HCT116 (cell line): Measurements from ENCODE around the gene ZBTB7B. TPM values are rescaled to one million over a fixed set of nuclear protein-coding genes. Genes with fewer than 3 reads are reported as not detected.

Source experiments
- ATAC-seq: fragments of 200-7000 bp; cut with Tn5 transposase; 2 replicates; pipeline ENCODE4 v1.9.1; 2020; ENCODE audit warnings: mild to moderate bottlenecking, moderate library complexity
- BruUV-seq: library from RNA; stranded (reverse); fragments of 400-500 nt; replicated peaks from 2 replicates; lab custom pipeline; 2021; lab: Mats Ljungman, UMichigan
- CTCF ChIA-PET: fragments of 300-600 bp; sonication (Branson Sonifier 250); formaldehyde crosslinking; loops from one replicate; lab custom pipeline; 2021; ENCODE audit warnings: antibody characterized with exemption; lab: Charles Lee
- POLR2A ChIA-PET: fragments of 300-600, 350-600 bp; sonication (Branson Sonifier 250); formaldehyde crosslinking; loops from one replicate; lab custom pipeline; 2021; ENCODE audit warnings: antibody characterized with exemption; lab: Charles Lee
- RAD21 ChIA-PET, 2 experiments: fragments of 300-600 bp; sonication (Branson Sonifier 250); formaldehyde crosslinking; loops; one replicate each; lab custom pipeline; 2023; ENCODE audit warnings: low total read pairs in 2 of 2; ENCODE audit not compliant: uncharacterized antibody in 2 of 2, unreplicated experiment in 2 of 2, low non-redundant PET in 1 of 2; lab: Charles Lee
- DNase-seq: peaks from one replicate; pipeline ENCODE4 v3.0.0-alpha.2; 2010; ENCODE audit warnings: low read depth, low spot score
- H2AFZ ChIP-seq: fragments of 200-600 bp; shearing (Covaris generic), sonication (generic); 2 replicates; pipeline ENCODE4 v1.6.1; 2017; ENCODE audit warnings: low read depth, mixed run types, mixed read lengths, antibody characterized with exemption, low read length; ENCODE audit not compliant: poor library complexity, severe bottlenecking
- H3K27ac ChIP-seq: 2 replicates; pipeline ENCODE4 v1.5.1; 2012; ENCODE audit warnings: low read depth, low read length
- H3K27me3 ChIP-seq: fragments of 200-600 bp; sonication (generic); 2 replicates; pipeline ENCODE4 v1.6.1; 2016; ENCODE audit warnings: mixed run types, low read length, mixed read lengths; ENCODE audit not compliant: insufficient read depth
- H3K36me3 ChIP-seq, 2 experiments: fragments of 200-500 bp in 1 of 2; fragments of 200-600 bp in 1 of 2; sonication (Bioruptor generic) in 1 of 2; sonication (generic) in 1 of 2; 2 replicates each; pipeline versions ENCODE4 v1.5.1 to v1.6.1; 2014 to 2016; ENCODE audit warnings: low read length in 2 of 2, inconsistent platforms in 1 of 2, mixed read lengths in 1 of 2, mixed run types in 1 of 2; ENCODE audit not compliant: insufficient read depth in 2 of 2, control insufficient read depth in 1 of 2
- H3K4me1 ChIP-seq, 2 experiments: fragments of 200-600 bp in 1 of 2; sonication (generic) in 1 of 2; 2 replicates each; pipeline versions ENCODE4 v1.5.1 to v1.6.1; 2012 to 2017; ENCODE audit warnings: low read length in 2 of 2, inconsistent platforms in 1 of 2, mild to moderate bottlenecking in 1 of 2, mixed read lengths in 1 of 2, mixed run types in 1 of 2, moderate library complexity in 1 of 2; ENCODE audit not compliant: insufficient read depth in 2 of 2, control insufficient read depth in 1 of 2
- H3K4me2 ChIP-seq: fragments of 200-600 bp; sonication (generic); 2 replicates; pipeline ENCODE4 v1.6.1; 2017; ENCODE audit warnings: mixed run types, low read length, mixed read lengths
- H3K4me3 ChIP-seq, 2 experiments: fragments of 200-600 bp in 1 of 2; sonication (generic) in 1 of 2; replicated peaks in 1 of 2; 2 replicates each; pipeline ENCODE4 v1.5.1; 2011 to 2016; ENCODE audit warnings: low read length in 2 of 2, control low read depth in 1 of 2, low read depth in 1 of 2, mild to moderate bottlenecking in 1 of 2, mixed read lengths in 1 of 2, mixed run types in 1 of 2
- H3K79me2 ChIP-seq: fragments of 200-600 bp; sonication (generic); 2 replicates; pipeline ENCODE4 v1.6.1; 2017; ENCODE audit warnings: mild to moderate bottlenecking, mixed run types, low read length, moderate library complexity, mixed read lengths; ENCODE audit not compliant: insufficient read depth
- H3K9ac ChIP-seq: fragments of 200-600 bp; sonication (generic); 2 replicates; pipeline ENCODE4 v1.6.1; 2016; ENCODE audit warnings: low read length, mixed read lengths
- H3K9me2 ChIP-seq: fragments of 200-600 bp; sonication (generic), shearing (Covaris generic); 2 replicates; pipeline ENCODE4 v1.6.1; 2017; ENCODE audit warnings: mixed run types, mild to moderate bottlenecking, moderate library complexity; ENCODE audit not compliant: insufficient read depth
- H3K9me3 ChIP-seq, 2 experiments: fragments of 200-500 bp in 1 of 2; fragments of 200-600 bp in 1 of 2; sonication (Bioruptor generic) in 1 of 2; sonication (generic) in 1 of 2; 2 replicates each; pipeline ENCODE4 v1.6.1; 2014 to 2017; ENCODE audit warnings: low read length in 2 of 2, mixed read lengths in 2 of 2, inconsistent platforms in 1 of 2, low read depth in 1 of 2, mild to moderate bottlenecking in 1 of 2, mixed run types in 1 of 2, moderate library complexity in 1 of 2; ENCODE audit not compliant: control insufficient read depth in 1 of 2, insufficient read depth in 1 of 2
- H4K20me1 ChIP-seq: fragments of 200-600 bp; sonication (generic), shearing (Covaris generic); 2 replicates; pipeline ENCODE4 v1.6.1; 2017; ENCODE audit warnings: mixed run types, mild to moderate bottlenecking, moderate library complexity; ENCODE audit not compliant: insufficient read depth
- CBX3 ChIP-seq: IDR thresholded peaks from 2 replicates; pipeline ENCODE4 v1.6.1; 2012; ENCODE audit warnings: low read depth
- EGR1 ChIP-seq: IDR thresholded peaks from 2 replicates; pipeline ENCODE4 v1.6.1; 2012; ENCODE audit warnings: low read depth
- ELF1 ChIP-seq: IDR thresholded peaks from 2 replicates; pipeline ENCODE4 v1.6.1; 2012; ENCODE audit warnings: low read depth, borderline replicate concordance
- EZH2 ChIP-seq: fragments of 200-600 bp; sonication (generic); IDR thresholded peaks from 2 replicates; pipeline ENCODE4 v1.6.1; 2017; ENCODE audit warnings: antibody characterized with exemption, mixed run types
- MAX ChIP-seq: IDR thresholded peaks from 2 replicates; pipeline ENCODE4 v1.6.1; 2012
- POLR2A ChIP-seq: IDR thresholded peaks from 2 replicates; pipeline ENCODE4 v1.7.0; 2011; ENCODE audit warnings: borderline replicate concordance; ENCODE audit not compliant: insufficient read depth, insufficient read length; ENCODE audit errors: extremely low read depth
- REST ChIP-seq: IDR thresholded peaks from 2 replicates; pipeline ENCODE4 v1.6.1; 2012; ENCODE audit warnings: low read depth
- SIN3A ChIP-seq: IDR thresholded peaks from 2 replicates; pipeline ENCODE4 v1.6.1; 2012; ENCODE audit warnings: low read depth
- TCF7L2 ChIP-seq: IDR thresholded peaks from 2 replicates; pipeline ENCODE4 v1.7.0; 2011; ENCODE audit warnings: borderline replicate concordance, inconsistent platforms; ENCODE audit not compliant: insufficient read depth, insufficient read length; ENCODE audit errors: extremely low read depth
- ZFX ChIP-seq: fragments of 450-650 bp; IDR thresholded peaks from 2 replicates; pipeline ENCODE4 v1.6.1; 2017
- intact Hi-C: fragments of 100-400 bp; cut with micrococcal nuclease; formaldehyde crosslinking; loops from 2 replicates; pipeline ENCODE4 v1.10.0; 2022
- total RNA-seq: library from RNA; stranded (reverse); gene quantifications from one replicate; pipeline ENCODE4 v1.2.1, GENCODE V29; 2021; ENCODE audit not compliant: unreplicated experiment

Gene ZBTB7B
- total RNA-seq, 1 experiment from 2014 or later, result 57.0 TPM

- Histone ChIP-seq H3K9me3 (no peaks in the 10 kb centered on the region), H3K9ac (peak overlapping the region; percentile 56), H3K27ac (peak overlapping the region; percentile 5; the same call in 1 of the 2 replicates), H4K20me1 (no peaks in the 10 kb centered on the region), H3K79me2 (peaks cover 14% of the 10 kb centered on the region), H3K4me3 (peak overlapping the region; percentile 60 to 62), H3K27me3 (no peaks in the 10 kb centered on the region), H3K4me2 (peak overlapping the region; percentile 87), H3K36me3 (peaks cover 3 to 13% of the 10 kb centered on the region in 2 experiments; a peak in 2 of 4 replicates), H2AFZ (no peak overlapping the region), H3K9me2 (no peaks in the 10 kb centered on the region), H3K4me1 (peaks cover 18 to 40% of the 10 kb centered on the region in 2 experiments)
- ATAC-seq (no peak), DNase-seq (no peak)
- ChIA-PET RAD21 (no interaction called here), POLR2A (interaction anchor here (2.4 kb wide), 1 partner anchor 14 kb away, joined by 10 read pairs; the partner anchor contains the start of gene SHC1), CTCF (interaction anchor here (0.9 to 1.3 kb wide), 3 partner anchors 61 to 410 kb away, joined by 3 to 4 read pairs (median 4); partner anchors contain the start of gene ADAM15)
- no peak for TF ChIP-seq TCF7L2
- TF ChIP-seq SIN3A, result no peak
- TF ChIP-seq ELF1, result no peak
- no peak for TF ChIP-seq EGR1
- no peak for TF ChIP-seq EZH2
- no peak for TF ChIP-seq ZFX
- TF ChIP-seq REST, result no peak
- no peak for TF ChIP-seq POLR2A
- no peak for TF ChIP-seq CBX3
- TF ChIP-seq MAX, result no peak
- intact Hi-C loops, result no loop called here
- BruUV-seq, result no TSS peak
Observed at GRCh38 chr1:154956544-154956941, 46.1 kb upstream of the ZBTB7B start.
